Stimulated activated CD4-positive, alpha-beta T cell treated with anti-CD3 and anti-CD28 coated beads, Interleukin-12 subunit alpha, Interleukin-12 subunit beta, amount 100 ng/mL, for 24 hours (primary cell): ENCODE results near the gene MOBP.

Source experiments
- DNase-seq, 2 experiments: peaks; one replicate each; pipeline ENCODE4 v3.0.0-alpha.2; 2020; ENCODE audit warnings: low read depth in 2 of 2

MOBP gene

GRCh38 chr3:39497753-39498152 lies 30.3 kb downstream of the MOBP start:
- no peak for DNase-seq

- DNase-seq = no peak
Measured at GRCh38 chr3:39499651-39500273, 32.3 kb downstream of the MOBP start.

DNA sequence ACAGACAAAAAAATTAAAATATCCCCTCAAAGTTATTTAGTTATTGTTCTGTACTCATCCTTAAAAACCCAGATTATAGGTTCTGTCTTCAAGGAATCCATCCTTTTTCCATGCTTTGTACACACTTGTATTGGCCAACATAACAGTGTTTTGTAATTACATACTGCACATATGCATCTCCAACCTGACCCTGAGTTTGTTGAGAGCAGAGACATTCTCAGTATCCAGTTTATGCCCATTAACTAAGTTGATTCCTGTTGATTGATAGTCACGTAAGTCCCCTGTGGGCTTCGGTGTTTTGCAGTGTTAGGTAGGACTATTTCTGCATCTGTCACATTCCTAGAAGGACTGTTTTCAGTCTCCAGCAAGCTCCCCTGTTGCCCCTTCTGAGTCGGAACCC lies 33.6 kb downstream of the MOBP start:
- no peak for DNase-seq

DNA sequence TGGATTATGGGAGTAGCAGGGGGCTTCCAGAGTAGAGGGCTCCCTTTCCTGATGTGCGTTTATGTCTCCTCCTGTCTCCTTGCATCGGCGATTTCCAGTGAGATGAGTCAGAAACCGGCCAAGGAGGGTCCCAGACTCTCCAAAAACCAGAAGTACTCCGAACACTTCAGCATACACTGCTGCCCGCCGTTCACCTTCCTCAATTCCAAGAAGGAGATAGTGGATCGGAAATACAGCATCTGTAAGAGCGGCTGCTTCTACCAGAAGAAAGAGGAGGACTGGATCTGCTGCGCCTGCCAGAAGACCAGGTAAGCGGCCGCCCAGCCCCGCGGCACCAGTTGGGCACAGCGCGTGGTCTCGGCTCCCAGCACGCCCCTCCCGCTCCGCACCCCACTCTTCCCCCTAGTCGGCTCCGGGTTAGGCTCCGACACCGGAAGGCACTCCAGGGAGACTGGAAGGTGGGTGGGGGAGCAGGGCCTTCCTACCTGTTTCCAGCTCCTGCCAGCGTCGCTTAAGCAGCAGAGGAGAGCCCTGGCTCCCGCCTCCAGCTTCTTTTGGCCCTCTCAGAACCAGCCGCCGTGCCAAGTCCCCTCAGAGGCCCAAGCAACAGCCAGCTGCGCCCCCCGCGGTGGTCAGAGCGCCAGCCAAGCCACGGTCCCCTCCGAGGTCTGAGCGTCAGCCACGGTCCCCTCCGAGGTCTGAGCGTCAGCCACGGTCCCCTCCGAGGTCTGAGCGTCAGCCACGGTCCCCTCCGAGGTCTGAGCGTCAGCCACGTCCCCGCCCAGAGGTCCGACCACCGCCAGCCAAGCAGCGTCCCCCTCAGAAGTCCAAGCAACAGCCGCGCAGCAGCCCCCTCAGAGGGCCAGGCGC lies 34.7 kb downstream of the MOBP start:
- DNase-seq = no peak

DNA sequence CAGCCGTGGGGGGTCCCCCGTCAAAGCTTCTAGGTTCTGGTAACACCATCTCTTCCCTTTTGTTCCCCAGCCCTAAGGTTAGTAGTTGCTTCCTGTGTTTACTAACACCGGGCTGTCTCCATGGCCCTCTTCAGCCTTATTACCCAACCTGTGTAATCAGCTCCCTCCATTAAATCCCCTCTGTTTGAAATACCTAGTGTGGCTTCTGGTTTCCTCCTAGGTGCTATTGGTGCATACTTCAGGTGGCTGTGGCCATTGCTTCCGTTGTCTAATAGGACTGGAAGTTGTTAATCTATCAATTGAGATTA lies 35.3 kb downstream of the MOBP start:
- no peak for DNase-seq

GRCh38 chr3:39505866-39506742 lies 38.6 kb downstream of the MOBP start:
- DNase-seq = no peak

DNA sequence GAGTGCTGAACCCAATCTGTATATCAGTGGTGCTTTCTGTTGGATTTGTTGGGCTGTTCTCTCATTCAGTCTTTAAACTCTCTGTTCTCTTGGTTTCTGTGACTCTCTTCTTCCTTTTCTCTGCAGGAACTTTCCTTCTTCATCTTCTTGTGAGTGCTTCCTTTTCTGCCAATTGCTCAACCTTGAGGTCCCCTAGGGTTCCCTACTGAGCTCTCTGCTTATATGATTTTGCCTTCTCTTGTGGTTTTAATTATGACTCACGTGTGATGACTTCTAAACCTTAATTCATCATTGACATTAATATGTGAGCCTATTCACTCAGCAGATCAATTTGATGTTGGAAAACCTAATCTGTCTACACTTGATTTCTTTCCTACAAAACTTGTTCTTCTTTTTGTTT lies 39.4 kb downstream of the MOBP start:
- DNase-seq = no peak

DNA sequence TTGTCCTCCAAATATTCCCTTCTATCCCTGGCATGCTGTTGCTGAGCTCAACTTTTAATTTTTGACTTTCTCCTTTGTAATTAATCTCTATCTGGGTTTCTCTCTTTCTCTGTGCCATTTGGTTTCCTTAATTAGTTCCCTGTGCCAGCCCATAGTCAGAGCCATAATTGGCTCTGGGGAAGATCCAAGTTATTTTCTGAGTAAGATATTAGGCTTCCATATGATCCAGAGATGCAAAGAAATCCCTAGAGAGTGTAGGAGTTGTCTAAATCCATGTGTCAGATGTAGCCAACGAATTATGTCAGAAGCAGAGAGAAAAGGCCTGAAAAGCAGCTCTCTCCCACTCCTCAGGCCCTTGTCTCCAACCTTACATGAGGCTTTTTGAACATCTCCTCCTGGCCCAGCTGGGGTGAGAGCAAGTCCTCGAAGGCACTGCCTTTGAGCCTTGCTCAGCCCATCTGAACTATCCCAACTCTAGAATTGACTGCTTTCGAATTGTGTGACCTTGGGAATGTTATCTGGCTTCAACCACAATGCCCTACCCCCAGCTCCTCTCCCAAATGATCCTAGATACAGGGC lies 46.4 kb downstream of the MOBP start:
- DNase-seq = no peak

GRCh38 chr3:39515681-39516441 lies 48.4 kb downstream of the MOBP start:
- DNase-seq = no peak

DNA sequence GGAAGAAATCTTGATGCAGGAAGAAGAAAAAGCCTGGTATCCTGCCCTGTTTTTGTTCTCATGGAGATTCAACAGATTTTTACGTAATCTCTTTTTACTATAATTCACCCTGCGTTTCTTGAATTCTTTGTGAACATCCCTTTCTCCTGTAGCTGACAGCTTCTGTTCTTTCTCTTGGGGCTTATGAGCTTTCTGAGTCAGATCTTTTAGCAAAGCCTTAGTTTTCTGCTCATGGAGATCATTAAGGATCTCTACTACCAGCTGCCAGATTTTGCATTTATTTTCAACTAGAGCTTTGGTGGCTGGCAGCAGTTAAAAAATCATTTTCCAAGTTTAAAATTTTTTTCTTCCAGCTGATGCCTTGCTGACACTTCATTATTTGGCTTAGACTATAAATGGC lies 51.6 kb downstream of the MOBP start:
- no peak for DNase-seq

- no peak for DNase-seq
Measured at GRCh38 chr3:39519554-39520288, 52.2 kb downstream of the MOBP start.

GRCh38 chr3:39521456-39521855 lies 54.0 kb downstream of the MOBP start:
- DNase-seq = no peak

- DNase-seq = no peak
Measured at GRCh38 chr3:39524107-39524506, 56.6 kb downstream of the MOBP start.

DNA sequence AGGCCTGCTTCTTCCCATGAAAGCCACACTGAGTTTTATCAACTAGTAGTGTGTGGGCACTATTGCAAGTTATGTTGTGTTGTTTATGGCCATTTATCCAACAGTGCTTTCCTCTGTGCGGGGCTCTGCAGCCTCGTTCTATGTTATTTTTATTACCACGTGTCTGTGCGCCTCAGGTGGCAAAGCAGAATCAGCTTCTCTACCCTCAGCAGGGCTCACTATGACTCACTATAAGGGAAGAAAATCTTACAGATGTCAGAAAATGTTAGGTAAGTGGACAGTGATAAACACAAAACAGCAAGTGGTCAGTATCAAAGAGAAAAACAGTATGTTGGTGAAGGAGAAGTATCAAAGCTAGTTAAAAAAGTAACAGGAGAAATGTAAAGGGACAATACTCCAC lies 61.4 kb downstream of the MOBP start:
- DNase-seq = no peak

DNA sequence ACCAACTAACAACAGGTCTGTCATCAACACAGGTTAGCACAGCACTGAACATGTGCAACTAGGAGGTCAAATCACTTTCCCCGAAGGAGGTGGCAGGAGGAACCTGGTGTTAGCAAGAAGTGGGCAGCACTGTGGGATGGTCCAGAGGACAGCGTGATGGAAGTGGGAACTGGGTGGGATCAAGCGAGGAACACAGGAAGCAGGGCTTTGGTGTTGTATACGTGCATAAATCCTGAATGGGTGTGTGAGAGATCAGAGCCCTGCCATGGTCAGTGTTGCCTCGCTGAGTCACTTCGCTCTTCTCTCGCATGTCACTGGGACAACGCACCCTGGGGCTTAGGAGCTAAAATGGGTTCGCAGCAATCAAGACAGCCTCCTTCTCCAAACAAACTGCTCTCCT lies 62.1 kb downstream of the MOBP start:
- DNase-seq = no peak

DNA sequence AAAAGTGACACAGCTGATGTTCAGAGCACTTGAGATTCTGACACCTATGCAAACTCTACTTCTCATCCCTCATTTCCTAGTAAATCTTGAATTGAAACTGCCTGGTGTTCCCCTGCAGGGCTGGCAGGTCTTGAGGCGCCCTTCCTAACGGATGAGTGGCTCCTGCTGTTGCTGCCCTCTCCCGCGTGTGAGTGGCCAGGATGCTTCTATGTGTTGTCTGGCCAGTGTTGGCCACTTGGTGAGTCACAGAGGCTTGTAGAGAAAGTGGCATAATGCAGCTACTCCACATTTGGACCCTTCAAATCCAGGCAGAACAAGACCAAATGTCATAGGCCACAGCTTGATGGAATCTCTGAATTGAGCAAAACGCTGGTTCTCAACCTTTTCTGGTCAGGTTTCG lies 63.6 kb downstream of the MOBP start:
- DNase-seq = no peak

- no peak for DNase-seq
Measured at GRCh38 chr3:39531665-39532064, 64.2 kb downstream of the MOBP start.

DNA sequence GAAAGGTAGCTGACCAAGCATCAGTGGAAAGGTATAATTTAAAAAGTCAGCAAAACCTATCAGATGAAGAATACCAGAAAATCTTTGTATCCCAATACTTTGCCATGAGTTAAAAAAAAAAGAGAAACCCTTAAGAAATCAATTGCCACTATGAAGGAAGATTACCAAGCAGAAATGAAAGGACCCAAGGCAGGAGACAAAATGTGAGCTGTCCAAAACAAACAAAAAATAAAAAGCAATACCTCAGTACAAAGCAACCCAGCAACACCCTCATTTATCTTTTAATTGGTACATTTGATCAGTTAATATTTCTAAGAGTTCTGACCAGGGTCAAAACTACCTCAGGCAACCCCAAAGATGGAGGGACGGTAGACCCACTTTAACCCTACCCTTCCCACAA lies 65.3 kb downstream of the MOBP start:
- DNase-seq = no peak

- no peak for DNase-seq
Measured at GRCh38 chr3:39533226-39533625, 65.7 kb downstream of the MOBP start.

DNA sequence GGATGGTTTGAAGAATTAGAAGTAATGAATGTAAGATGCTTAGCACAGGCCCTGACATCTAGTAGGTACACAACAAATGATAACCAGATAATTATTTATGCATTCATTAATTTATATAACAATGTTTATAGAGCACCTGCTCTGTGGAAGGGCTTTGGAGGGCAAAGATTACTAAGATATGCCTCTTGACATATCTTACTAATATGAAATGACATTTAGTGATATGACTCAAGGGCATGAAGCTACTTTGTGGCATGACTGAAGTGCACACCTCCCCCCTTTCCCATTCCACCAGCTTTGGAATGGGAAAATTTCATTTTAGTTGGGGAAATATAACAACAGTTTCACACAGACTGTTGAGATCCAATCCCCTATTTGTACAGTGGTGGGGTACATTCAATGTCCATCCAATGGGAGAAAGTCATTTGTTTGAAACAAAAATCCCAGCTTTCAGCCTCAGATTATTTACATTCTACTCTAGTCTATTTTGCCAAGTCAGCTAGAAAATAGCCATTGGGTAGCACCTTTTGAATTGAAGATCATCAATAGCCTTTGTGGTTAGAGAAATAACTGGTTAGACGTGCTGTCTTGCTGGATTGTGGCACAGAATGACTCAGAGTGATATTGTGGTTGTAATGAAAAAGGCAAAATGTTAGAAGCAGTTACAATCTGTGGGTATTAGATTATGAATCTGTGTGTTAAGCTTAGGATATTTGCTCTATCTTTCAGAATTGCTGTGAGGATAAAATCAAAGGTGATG lies 72.9 kb downstream of the MOBP start:
- DNase-seq = no peak
